ENCODE data around the gene SLC45A2.

Gene SLC45A2

GRCh38 chr5:33944543-33945132 lies 39.9 kb downstream of the SLC45A2 start:
- no peak for DNase-seq (ENCODE audit: low read depth)
- no peak for TF ChIP-seq CTCF (conservative IDR thresholded peaks at IDR 0.05; ENCODE audit: low read depth, low read length)
- H3K4me3 ChIP-seq (ENCODE audit: low read depth, low read length) = no peak overlapping the region

- TF ChIP-seq CTCF (conservative IDR thresholded peaks at IDR 0.05; ENCODE audit: low read depth, low read length) = no peak
- no peak overlapping the region for H3K4me3 ChIP-seq (ENCODE audit: low read depth, low read length)
- no peak for DNase-seq (ENCODE audit: low read depth)
Measured at GRCh38 chr5:33941090-33941489, 43.4 kb downstream of the SLC45A2 start.

- TF ChIP-seq CTCF (conservative IDR thresholded peaks at IDR 0.05; ENCODE audit: low read depth, low read length) = no peak
- H3K4me3 ChIP-seq (ENCODE audit: low read depth, low read length) = no peak overlapping the region
- peak; percentile 73 for DNase-seq (ENCODE audit: low read depth)
Measured at GRCh38 chr5:33939556-33940262, 44.8 kb downstream of the SLC45A2 start.

- no peak overlapping the region for H3K4me3 ChIP-seq (ENCODE audit: low read depth, low read length)
- TF ChIP-seq CTCF (conservative IDR thresholded peaks at IDR 0.05; ENCODE audit: low read depth, low read length) = no peak
- no peak for DNase-seq (ENCODE audit: low read depth)
Measured at GRCh38 chr5:33938881-33939280, 45.6 kb downstream of the SLC45A2 start.

- DNase-seq (ENCODE audit: low read depth) = no peak
- H3K4me3 ChIP-seq (ENCODE audit: low read depth, low read length) = no peak overlapping the region
- no peak for TF ChIP-seq CTCF (conservative IDR thresholded peaks at IDR 0.05; ENCODE audit: low read depth, low read length)
Measured at GRCh38 chr5:33938507-33938796, 46.0 kb downstream of the SLC45A2 start.

- no peak overlapping the region for H3K4me3 ChIP-seq (ENCODE audit: low read depth, low read length)
- no peak for DNase-seq (ENCODE audit: low read depth)
- TF ChIP-seq CTCF (conservative IDR thresholded peaks at IDR 0.05; ENCODE audit: low read depth, low read length) = no peak
Measured at GRCh38 chr5:33937707-33938506, 46.6 kb downstream of the SLC45A2 start.
